Endothelial cell of umbilical vein (primary cell): Measurements from ENCODE around the gene MRPS34. TPM values are rescaled to one million over a fixed set of nuclear protein-coding genes. Genes with fewer than 3 reads are reported as not detected.

Experiments
- BruUV-seq: library from RNA; stranded (reverse); fragments of 400-500 nt; replicated peaks from 2 replicates; lab custom pipeline; 2021; lab: Mats Ljungman, UMichigan
- CTCF ChIA-PET: fragments of 300-600, 350-600 bp; sonication (Branson Sonifier 250); formaldehyde crosslinking; loops from one replicate; lab custom pipeline; 2021; ENCODE audit warnings: antibody characterized with exemption, inconsistent platforms; lab: Charles Lee
- POLR2A ChIA-PET: fragments of 300-600, 350-600 bp; sonication (Branson Sonifier 250); formaldehyde crosslinking; loops from one replicate; lab custom pipeline; 2021; ENCODE audit warnings: antibody characterized with exemption, inconsistent platforms; lab: Charles Lee
- DNase-seq: peaks from one replicate; pipeline ENCODE4 v3.0.0-alpha.2; 2011; ENCODE audit warnings: low read depth, low spot score
- FAIRE-seq: peaks from 2 replicates; lab custom pipeline; 2011; peaks lifted over from hg19 to GRCh38; lab: Jason Lieb, UNC
- H2AFZ ChIP-seq: 2 replicates; pipeline ENCODE4 v1.6.0; 2012; ENCODE audit warnings: low read depth, low read length, control low read depth, inconsistent platforms
- H3K27ac ChIP-seq: 2 replicates; pipeline ENCODE4 v1.5.1; 2011; ENCODE audit warnings: low read depth, mild to moderate bottlenecking, control low read depth, low read length, moderate library complexity; ENCODE audit not compliant: insufficient read depth
- H3K27me3 ChIP-seq, 2 experiments: 2 replicates each; pipeline versions ENCODE4 v1.6.0 to v1.6.1; 2011; ENCODE audit warnings: low read length in 2 of 2, mixed read lengths in 1 of 2; ENCODE audit not compliant: control insufficient read depth in 2 of 2, insufficient read depth in 2 of 2
- H3K36me3 ChIP-seq, 2 experiments: 2 replicates in 1 of 2; 3 replicates in 1 of 2; pipeline ENCODE4 v1.5.1; 2011; ENCODE audit warnings: low read length in 2 of 2, mild to moderate bottlenecking in 1 of 2, moderate library complexity in 1 of 2; ENCODE audit not compliant: control insufficient read depth in 2 of 2, insufficient read depth in 2 of 2; ENCODE audit errors: extremely low read depth in 1 of 2
- H3K4me1 ChIP-seq: 3 replicates; pipeline ENCODE4 v1.5.1; 2011; ENCODE audit warnings: mild to moderate bottlenecking, low read length; ENCODE audit not compliant: control insufficient read depth, insufficient read depth; ENCODE audit errors: extremely low read depth
- H3K4me2 ChIP-seq: 2 replicates; pipeline ENCODE4 v1.6.1; 2011; ENCODE audit warnings: low read length, control low read depth, mixed read lengths; ENCODE audit not compliant: insufficient read depth
- H3K4me3 ChIP-seq, 3 experiments: fragments of 200-600 bp in 1 of 3; sonication (generic), shearing (Covaris generic) in 1 of 3; replicated peaks in 1 of 3; 2 replicates each; pipeline ENCODE4 v1.5.1; 2011 to 2016; ENCODE audit warnings: control low read depth in 3 of 3, low read length in 3 of 3, mild to moderate bottlenecking in 2 of 3, inconsistent platforms in 1 of 3, low read depth in 1 of 3, moderate library complexity in 1 of 3; ENCODE audit not compliant: insufficient read depth in 1 of 3
- H3K79me2 ChIP-seq: 2 replicates; pipeline ENCODE4 v1.6.0; 2012; ENCODE audit warnings: low read length, inconsistent platforms; ENCODE audit not compliant: control insufficient read depth, insufficient read depth
- H3K9ac ChIP-seq: replicated peaks from 2 replicates; pipeline ENCODE3; 2011; ENCODE audit warnings: low read length, control low read depth; ENCODE audit not compliant: insufficient read depth; ENCODE audit errors: extremely low read depth
- H3K9me1 ChIP-seq: replicated peaks from 3 replicates; pipeline ENCODE4 v1.6.0; 2011; ENCODE audit warnings: mild to moderate bottlenecking, low read length; ENCODE audit not compliant: control insufficient read depth, insufficient read depth; ENCODE audit errors: extremely low read depth
- H3K9me3 ChIP-seq: replicated peaks from 2 replicates; pipeline ENCODE4 v1.5.1; 2012; ENCODE audit warnings: low read length, inconsistent platforms; ENCODE audit not compliant: control insufficient read depth, insufficient read depth
- H4K20me1 ChIP-seq: replicated peaks from 2 replicates; pipeline ENCODE3; 2011; ENCODE audit warnings: mild to moderate bottlenecking, low read length; ENCODE audit not compliant: control insufficient read depth, insufficient read depth; ENCODE audit errors: extremely low read depth
- EZH2 ChIP-seq: IDR thresholded peaks from 2 replicates; pipeline ENCODE4 v1.6.1; 2012; ENCODE audit warnings: borderline replicate concordance, low read depth, mild to moderate bottlenecking, moderate library complexity, low read length, inconsistent platforms; ENCODE audit not compliant: severe bottlenecking
- FOS ChIP-seq: IDR thresholded peaks from 2 replicates; pipeline ENCODE4 v1.6.1; 2011; ENCODE audit warnings: mild to moderate bottlenecking, low read length, moderate library complexity, borderline replicate concordance; ENCODE audit not compliant: insufficient read depth
- GATA2 ChIP-seq: IDR thresholded peaks from 2 replicates; pipeline ENCODE4 v1.7.0; 2011; ENCODE audit warnings: low read depth, mild to moderate bottlenecking, moderate library complexity, mixed read lengths, low read length; ENCODE audit not compliant: insufficient read length, insufficient read depth
- JUN ChIP-seq: IDR thresholded peaks from 2 replicates; pipeline ENCODE4 v1.6.1; 2011; ENCODE audit warnings: borderline replicate concordance, low read depth; ENCODE audit not compliant: insufficient read length, insufficient read depth
- MAX ChIP-seq: IDR thresholded peaks from 2 replicates; pipeline ENCODE4 v1.6.1; 2011; ENCODE audit not compliant: insufficient read depth, insufficient read length
- MYC ChIP-seq: IDR thresholded peaks from one replicate; pipeline ENCODE4 v1.6.1; 2011; ENCODE audit warnings: mild to moderate bottlenecking, low read depth, low read length
- POLR2A ChIP-seq: IDR thresholded peaks from 2 replicates; pipeline ENCODE4 v1.6.1; 2012; ENCODE audit warnings: low read depth, mild to moderate bottlenecking, control low read depth, low read length
- POLR2AphosphoS5 ChIP-seq: IDR thresholded peaks from 2 replicates; pipeline ENCODE4 v1.6.1; 2012; ENCODE audit warnings: low read depth, mild to moderate bottlenecking, control low read depth, low read length, moderate library complexity; ENCODE audit not compliant: insufficient read depth
- dilution Hi-C: fragments of 300-500 bp; cut with MboI; formaldehyde crosslinking; loops from one replicate; pipeline ENCODE4 v1.15.0; 2019; ENCODE audit warnings: low sequenced_read_pairs; ENCODE audit not compliant: extremely low pct_ligation_motif_present
- intact Hi-C: fragments of 100-400 bp; cut with micrococcal nuclease; formaldehyde crosslinking; loops from one replicate; pipeline ENCODE4 v1.10.0; 2022
- polyA plus RNA-seq, 4 experiments: library from polyadenylated mRNA; depleted of rRNA in 3 of 4; stranded (reverse) in 3 of 4; unstranded in 1 of 4; fragments of >200 nt; gene quantifications; 2 replicates each; pipeline versions ENCODE4 v1.2.1 to v1.2.3, GENCODE V29; 2011 to 2012; ENCODE audit warnings: missing spikeins in 1 of 4
- total RNA-seq: library from RNA; stranded (reverse); gene quantifications from 2 replicates; pipeline ENCODE4 v1.2.3, GENCODE V29; 2021
- TF ChIP-seq, protein P1 (sequence below), 2 donors: IDR thresholded peaks; 1 replicate in 1 of 2; 2 replicates in 1 of 2; pipeline ENCODE4 v1.5.1; 2011; ENCODE audit warnings: low read length in 2 of 2, mild to moderate bottlenecking in 2 of 2, moderate library complexity in 2 of 2, control low read depth in 1 of 2, inconsistent platforms in 1 of 2, low read depth in 1 of 2; ENCODE audit not compliant: insufficient read depth in 1 of 2; ENCODE audit errors: extremely low read depth in 1 of 2

The MRPS34 gene
- total and polyA plus RNA-seq, 2 donors (not counting 3 experiments of a cell fraction or from before 2014, with no cell fraction given), result 82.1 to 102 TPM

DNA sequence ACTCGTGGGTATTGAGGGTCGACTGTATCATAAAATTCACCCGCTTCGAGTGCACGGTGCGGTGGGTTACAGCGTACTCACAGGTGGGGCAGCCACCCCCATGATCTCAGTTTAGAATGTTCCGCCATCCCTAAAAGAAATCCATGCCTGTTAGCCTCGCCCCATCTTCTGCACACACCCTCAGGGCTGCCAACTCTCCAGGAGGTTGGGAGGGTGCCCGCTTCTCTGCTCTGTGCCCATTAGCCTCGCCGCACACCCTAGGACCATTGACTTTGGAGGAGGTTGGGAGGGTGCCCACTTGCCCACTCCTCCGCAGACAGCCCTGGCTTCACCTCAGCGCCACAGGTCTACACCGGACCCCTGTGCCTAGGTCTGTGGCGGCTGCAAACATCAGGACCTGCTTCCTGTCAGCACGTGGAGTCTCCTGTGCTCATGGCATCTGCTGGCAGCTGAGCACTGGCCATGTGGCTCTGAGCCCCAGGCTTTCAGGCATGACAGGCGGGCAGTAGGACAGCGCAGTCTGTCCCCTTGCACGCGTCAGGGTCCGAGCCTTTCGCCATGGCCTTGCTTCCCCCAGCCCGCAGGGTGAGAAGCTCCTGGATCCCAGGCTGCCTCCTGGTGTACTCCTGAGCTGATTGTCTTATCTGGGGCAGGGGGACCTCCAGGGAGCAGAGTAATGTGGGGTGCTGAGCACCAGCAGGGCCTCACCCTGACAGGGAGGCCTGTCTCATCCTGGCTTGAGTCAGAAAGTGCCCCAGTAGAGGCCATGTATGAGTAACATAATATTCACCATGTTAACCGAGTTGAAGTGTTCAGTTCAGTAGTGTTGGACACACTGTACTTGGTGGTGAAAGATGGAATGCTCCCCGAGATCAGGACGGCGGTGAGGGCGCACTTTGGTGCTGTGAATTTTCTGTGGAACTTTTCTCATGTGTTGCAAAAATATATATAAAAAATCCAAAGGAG is 23.5 kb downstream of the MRPS34 start:
- POLR2A ChIA-PET, result no interaction called here
- DNase-seq, result no peak
- no peak for FAIRE-seq
- H4K20me1 ChIP-seq, result no peaks in the 10 kb centered on the region
- intact Hi-C loops, result no loop called here
- H3K9ac ChIP-seq, result no peak overlapping the region
- TF ChIP-seq GATA2, result no peak
- TF ChIP-seq MYC, result no peak
- no peak for TF ChIP-seq MAX
- no peak overlapping the region for H3K27ac ChIP-seq
- H2AFZ ChIP-seq, result no peak overlapping the region
- BruUV-seq, result no TSS peak
- dilution Hi-C loops, result no loop called here
- CTCF ChIA-PET, result interaction anchor here (1.0 kb wide), 1 partner anchor 320 kb away, joined by 4 read pairs; no protein-coding TSS in a partner anchor
- H3K36me3 ChIP-seq, result peaks cover 8 to 43% of the 10 kb centered on the region in 2 experiments
- no peaks in the 10 kb centered on the region for H3K79me2 ChIP-seq
- no peak overlapping the region for H3K4me2 ChIP-seq
- no peaks in the 10 kb centered on the region for H3K9me1 ChIP-seq
- no peaks in the 10 kb centered on the region for H3K27me3 ChIP-seq
- no peak overlapping the region for H3K4me3 ChIP-seq
- H3K9me3 ChIP-seq, result no peaks in the 10 kb centered on the region
- H3K4me1 ChIP-seq, result no peaks in the 10 kb centered on the region

GRCh38 chr16:1747934-1748333 is 25.0 kb downstream of the MRPS34 start:
- H3K27ac ChIP-seq, result no peak overlapping the region
- DNase-seq (no peak), FAIRE-seq (no peak)
- ChIA-PET POLR2A (no interaction called here), CTCF (no interaction called here)
- no peak overlapping the region for H3K9ac ChIP-seq
- no peaks in the 10 kb centered on the region for H4K20me1 ChIP-seq
- no peaks in the 10 kb centered on the region for H3K4me1 ChIP-seq
- no TSS peak for BruUV-seq
- H3K27me3 ChIP-seq, result no peaks in the 10 kb centered on the region
- dilution Hi-C loops (no loop called here), intact Hi-C loops (no loop called here)
- no peak overlapping the region for H3K4me2 ChIP-seq
- no peak overlapping the region for H2AFZ ChIP-seq
- TF ChIP-seq EZH2 (no peak), POLR2A (no peak), POLR2AphosphoS5 (no peak), MAX (no peak), GATA2 (no peak), FOS (no peak), JUN (no peak), MYC (no peak)
- TF ChIP-seq, protein P1, sequence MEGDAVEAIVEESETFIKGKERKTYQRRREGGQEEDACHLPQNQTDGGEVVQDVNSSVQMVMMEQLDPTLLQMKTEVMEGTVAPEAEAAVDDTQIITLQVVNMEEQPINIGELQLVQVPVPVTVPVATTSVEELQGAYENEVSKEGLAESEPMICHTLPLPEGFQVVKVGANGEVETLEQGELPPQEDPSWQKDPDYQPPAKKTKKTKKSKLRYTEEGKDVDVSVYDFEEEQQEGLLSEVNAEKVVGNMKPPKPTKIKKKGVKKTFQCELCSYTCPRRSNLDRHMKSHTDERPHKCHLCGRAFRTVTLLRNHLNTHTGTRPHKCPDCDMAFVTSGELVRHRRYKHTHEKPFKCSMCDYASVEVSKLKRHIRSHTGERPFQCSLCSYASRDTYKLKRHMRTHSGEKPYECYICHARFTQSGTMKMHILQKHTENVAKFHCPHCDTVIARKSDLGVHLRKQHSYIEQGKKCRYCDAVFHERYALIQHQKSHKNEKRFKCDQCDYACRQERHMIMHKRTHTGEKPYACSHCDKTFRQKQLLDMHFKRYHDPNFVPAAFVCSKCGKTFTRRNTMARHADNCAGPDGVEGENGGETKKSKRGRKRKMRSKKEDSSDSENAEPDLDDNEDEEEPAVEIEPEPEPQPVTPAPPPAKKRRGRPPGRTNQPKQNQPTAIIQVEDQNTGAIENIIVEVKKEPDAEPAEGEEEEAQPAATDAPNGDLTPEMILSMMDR (IDR thresholded peaks at IDR 0.05; ENCODE audit: extremely low read depth in 1 of 2, insufficient read depth in 1 of 2, low read depth in 1 of 2, low read length in 2 of 2), result no peak
- no peaks in the 10 kb centered on the region for H3K9me3 ChIP-seq
- H3K79me2 ChIP-seq, result no peaks in the 10 kb centered on the region
- H3K36me3 ChIP-seq, result peaks cover 8 to 53% of the 10 kb centered on the region in 2 experiments
- no peak overlapping the region for H3K4me3 ChIP-seq
- no peaks in the 10 kb centered on the region for H3K9me1 ChIP-seq
